SK-N-SH treated with all-trans-retinoic acid at 6 μM for 48 hours (cell line): Measurements from ENCODE around the gene HCFC1.

Experiments
- ATAC-seq: fragments of 200-7000 bp; cut with Tn5 transposase; 3 replicates; pipeline ENCODE4 v1.9.1; 2020; ENCODE audit warnings: mild to moderate bottlenecking, moderate library complexity
- ARNTL ChIP-seq: fragments of 450-650 bp; formaldehyde crosslinking; IDR thresholded peaks from 2 replicates; pipeline ENCODE4 v1.5.0; 2020; ENCODE audit warnings: low read depth, mild to moderate bottlenecking, moderate library complexity, borderline replicate concordance
- CREB5 ChIP-seq: fragments of 250-450 bp; sonication (Bioruptor Pico); IDR thresholded peaks from 2 replicates; pipeline ENCODE4 v1.5.1; 2020; ENCODE audit warnings: low read depth, mild to moderate bottlenecking, moderate library complexity
- CSRNP3 ChIP-seq: fragments of 250-450 bp; sonication (Bioruptor Pico); IDR thresholded peaks from 2 replicates; pipeline ENCODE4 v1.5.1; 2021; ENCODE audit warnings: mild to moderate bottlenecking, moderate library complexity
- ESRRG ChIP-seq: fragments of 250-450 bp; sonication (Bioruptor Pico); IDR thresholded peaks from 2 replicates; pipeline ENCODE4 v1.6.1; 2021; ENCODE audit warnings: mild to moderate bottlenecking
- ISL1 ChIP-seq: fragments of 250-450 bp; sonication (Bioruptor Pico); IDR thresholded peaks from 2 replicates; pipeline ENCODE4 v2.1.2; 2022; ENCODE audit warnings: mild to moderate bottlenecking, moderate library complexity
- OSR1 ChIP-seq: fragments of 250-450 bp; sonication (Bioruptor Pico); IDR thresholded peaks from 2 replicates; pipeline ENCODE4 v1.8.0; 2022; ENCODE audit warnings: moderate library complexity, mild to moderate bottlenecking, inconsistent platforms
- PATZ1 ChIP-seq: fragments of 250-450 bp; sonication (Bioruptor Pico); IDR thresholded peaks from 2 replicates; pipeline ENCODE4 v1.8.0; 2020; ENCODE audit warnings: mild to moderate bottlenecking, moderate library complexity, borderline replicate concordance
- POU6F1 ChIP-seq: fragments of 250-450 bp; sonication (Bioruptor Pico); IDR thresholded peaks from 2 replicates; pipeline ENCODE4 v1.8.0; 2021; ENCODE audit warnings: low read depth, mild to moderate bottlenecking, moderate library complexity, borderline replicate concordance
- PPARA ChIP-seq: fragments of 250-450 bp; sonication (Bioruptor Pico); IDR thresholded peaks from 2 replicates; pipeline ENCODE4 v1.5.0; 2020; ENCODE audit warnings: mild to moderate bottlenecking, borderline replicate concordance
- RARB ChIP-seq: fragments of 250-450 bp; sonication (Bioruptor Pico); IDR thresholded peaks from 2 replicates; pipeline ENCODE4 v1.8.0; 2021; ENCODE audit warnings: mild to moderate bottlenecking, moderate library complexity
- SNAI2 ChIP-seq: fragments of 250-450 bp; sonication (Bioruptor Pico); IDR thresholded peaks from 2 replicates; pipeline ENCODE4 v1.5.0; 2020; ENCODE audit warnings: mild to moderate bottlenecking, moderate library complexity
- TCF4 ChIP-seq: fragments of 250-450 bp; sonication (Bioruptor Pico); IDR thresholded peaks from 2 replicates; pipeline ENCODE4 v1.8.0; 2021; ENCODE audit warnings: mild to moderate bottlenecking, moderate library complexity, borderline replicate concordance
- TOX ChIP-seq: fragments of 250-450 bp; sonication (Bioruptor Pico); IDR thresholded peaks from 2 replicates; pipeline ENCODE4 v1.8.0; 2021; ENCODE audit warnings: mild to moderate bottlenecking, moderate library complexity, borderline replicate concordance
- TSHZ2 ChIP-seq: fragments of 250-450 bp; sonication (Bioruptor Pico); IDR thresholded peaks from 2 replicates; pipeline ENCODE4 v1.5.0; 2020; ENCODE audit warnings: mild to moderate bottlenecking, moderate library complexity
- ZC3H10 ChIP-seq: fragments of 250-450 bp; sonication (Bioruptor Pico); IDR thresholded peaks from 2 replicates; pipeline ENCODE4 v1.5.1; 2021; ENCODE audit warnings: mild to moderate bottlenecking, moderate library complexity
- ZFP3 ChIP-seq: fragments of 250-450 bp; sonication (Bioruptor Pico); IDR thresholded peaks from 2 replicates; pipeline ENCODE4 v1.5.0; 2020; ENCODE audit warnings: mild to moderate bottlenecking, moderate library complexity
- ZNF565 ChIP-seq: fragments of 450-650 bp; formaldehyde crosslinking; conservative IDR thresholded peaks from 2 replicates; pipeline ENCODE4 v1.5.0; 2020; ENCODE audit warnings: low read depth, mild to moderate bottlenecking, moderate library complexity
- ZNF70 ChIP-seq: fragments of 450-650 bp; formaldehyde crosslinking; IDR thresholded peaks from 2 replicates; pipeline ENCODE4 v1.5.0; 2020; ENCODE audit warnings: mild to moderate bottlenecking, moderate library complexity
- ZNF8 ChIP-seq: fragments of 450-650 bp; formaldehyde crosslinking; IDR thresholded peaks from 2 replicates; pipeline ENCODE4 v1.5.0; 2020; ENCODE audit warnings: mild to moderate bottlenecking, moderate library complexity

The HCFC1 gene

GRCh38 chrX:153983321-153983801 lies 11.7 kb upstream of the HCFC1 start:
- TF ChIP-seq PATZ1 (CRISPR knock-in tag) (no peak), POU6F1 (no peak), TCF4 (CRISPR knock-in tag) (no peak), PPARA (CRISPR knock-in tag) (no peak), RARB (CRISPR knock-in tag) (no peak), TSHZ2 (CRISPR knock-in tag) (no peak), CREB5 (no peak), ZNF565 (CRISPR knock-in tag) (no peak)
- ATAC-seq: no peak

- ATAC-seq: no peak
- no peak for TF ChIP-seq TCF4 (CRISPR knock-in tag)
- TF ChIP-seq ISL1 (CRISPR knock-in tag): no peak
- TF ChIP-seq TOX: no peak
- TF ChIP-seq, all 23 proteins: peak for 0
Observed at GRCh38 chrX:153981771-153982533, 10.3 kb upstream of the HCFC1 start.

- no peak for ATAC-seq
- no peak for TF ChIP-seq RARB (CRISPR knock-in tag)
- TF ChIP-seq ZC3H10: no peak
- TF ChIP-seq PATZ1 (CRISPR knock-in tag): no peak
- TF ChIP-seq ZNF8 (CRISPR knock-in tag): no peak
- TF ChIP-seq ESRRG (CRISPR knock-in tag): no peak
- TF ChIP-seq ISL1 (CRISPR knock-in tag): no peak
- no peak for TF ChIP-seq OSR1 (CRISPR knock-in tag)
- no peak for TF ChIP-seq TSHZ2 (CRISPR knock-in tag)
- TF ChIP-seq ZFP3 (CRISPR knock-in tag): no peak
- no peak for TF ChIP-seq CSRNP3
- no peak for TF ChIP-seq ARNTL
- no peak for TF ChIP-seq POU6F1
- TF ChIP-seq TOX: no peak
- no peak for TF ChIP-seq ZNF70 (CRISPR knock-in tag)
- TF ChIP-seq SNAI2 (CRISPR knock-in tag): no peak
Observed at GRCh38 chrX:153981231-153981630, 9.6 kb upstream of the HCFC1 start.
